AG04450 (cell line): ENCODE data around the gene KANSL3. TPM values are rescaled to one million over a fixed set of nuclear protein-coding genes. Genes with fewer than 3 reads are reported as not detected.

Experiments used
- CTCF ChIA-PET: fragments of 300-600, 350-600 bp; formaldehyde crosslinking; extraction: SDS; loops from one replicate; lab custom pipeline; 2022; ENCODE audit warnings: antibody characterized with exemption, inconsistent platforms; lab: Charles Lee
- POLR2A ChIA-PET: fragments of 350-600 bp; formaldehyde crosslinking; extraction: SDS; loops from one replicate; lab custom pipeline; 2021; ENCODE audit warnings: antibody characterized with exemption, inconsistent platforms; lab: Yijun Ruan, JAX
- DNase-seq: peaks from one replicate; pipeline ENCODE4 v3.0.0-alpha.2; 2011; ENCODE audit warnings: low read depth, low spot score
- H3K27ac ChIP-seq: one replicate; pipeline ENCODE4 v1.5.1; 2012; ENCODE audit warnings: low read depth, low read length, control low read depth
- H3K27me3 ChIP-seq: one replicate; pipeline ENCODE4 v1.6.0; 2012; ENCODE audit warnings: low read length; ENCODE audit not compliant: control insufficient read depth, insufficient read depth
- H3K4me3 ChIP-seq: 2 replicates; pipeline ENCODE4 v1.5.1; 2011; ENCODE audit warnings: mild to moderate bottlenecking, low read depth, low read length, control low read depth
- H3K9me3 ChIP-seq: 2 replicates; pipeline ENCODE4 v1.5.1; 2012; ENCODE audit warnings: low read length; ENCODE audit not compliant: control insufficient read depth, insufficient read depth
- CTCF ChIP-seq: IDR thresholded peaks from 2 replicates; pipeline ENCODE4 v1.5.1; 2011; ENCODE audit warnings: low read depth, low read length, control low read depth, inconsistent platforms
- polyA plus RNA-seq: library from polyadenylated mRNA; depleted of rRNA; stranded (reverse); fragments of >200 nt; gene quantifications from 2 replicates; pipeline ENCODE4 v1.2.3, GENCODE V29; 2011

The KANSL3 gene
- polyA plus RNA-seq, 1 experiment: 17.1 TPM

GRCh38 chr2:96663829-96664228 lies 25.7 kb upstream of the KANSL3 start:
- DNase-seq: no peak
- no peaks in the 10 kb centered on the region for H3K9me3 ChIP-seq
- POLR2A ChIA-PET: interaction anchor here (2.2 kb wide), 1 partner anchor 26 kb away, joined by 21 read pairs; the partner anchor contains the start of gene KANSL3
- H3K27me3 ChIP-seq: no peaks in the 10 kb centered on the region
- no peak for TF ChIP-seq CTCF
- no peak overlapping the region for H3K4me3 ChIP-seq
- H3K27ac ChIP-seq: no peak overlapping the region
- CTCF ChIA-PET: interaction anchor here (1.4 kb wide), 1 partner anchor 110 kb away, joined by 5 read pairs; no protein-coding TSS in a partner anchor

- Histone ChIP-seq H3K27me3 (no peaks in the 10 kb centered on the region), H3K4me3 (no peak overlapping the region), H3K27ac (no peak overlapping the region), H3K9me3 (no peaks in the 10 kb centered on the region)
- TF ChIP-seq CTCF: no peak
- no peak for DNase-seq
- ChIA-PET POLR2A (no interaction called here), CTCF (no interaction called here)
Observed at GRCh38 chr2:96663177-96663576, 25.1 kb upstream of the KANSL3 start.

GRCh38 chr2:96662360-96662759 lies 24.2 kb upstream of the KANSL3 start:
- Histone ChIP-seq H3K4me3 (no peak overlapping the region), H3K27me3 (no peaks in the 10 kb centered on the region), H3K9me3 (no peaks in the 10 kb centered on the region), H3K27ac (no peak overlapping the region)
- POLR2A ChIA-PET: no interaction called here
- CTCF ChIA-PET: no interaction called here
- no peak for TF ChIP-seq CTCF
- no peak for DNase-seq

- no peak for TF ChIP-seq CTCF
- H3K4me3 ChIP-seq: no peak overlapping the region
- CTCF ChIA-PET: no interaction called here
- no peaks in the 10 kb centered on the region for H3K27me3 ChIP-seq
- H3K9me3 ChIP-seq: no peaks in the 10 kb centered on the region
- H3K27ac ChIP-seq: no peak overlapping the region
- DNase-seq: no peak
- POLR2A ChIA-PET: no interaction called here
Observed at GRCh38 chr2:96661324-96661723, 23.2 kb upstream of the KANSL3 start.

DNA sequence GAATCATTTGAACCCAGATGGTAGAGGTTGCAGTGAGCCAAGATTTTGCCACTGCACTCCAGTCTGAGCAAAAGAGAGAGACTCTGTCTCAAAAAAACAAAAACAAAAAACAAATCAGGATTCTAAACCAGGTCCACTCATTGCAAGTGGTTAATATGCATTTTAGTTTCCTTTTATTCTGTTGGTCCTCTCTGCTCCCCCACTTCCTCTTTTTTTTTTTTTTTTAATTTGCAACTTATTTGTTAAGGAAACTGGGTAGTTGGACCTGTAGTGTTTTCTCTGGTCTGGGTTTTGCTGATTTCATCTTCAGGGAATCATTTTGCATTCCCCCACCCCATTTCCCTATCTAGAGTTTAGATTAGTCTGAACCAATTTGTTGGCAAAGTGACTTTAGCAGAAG lies 18.4 kb upstream of the KANSL3 start:
- no peak for TF ChIP-seq CTCF
- Histone ChIP-seq H3K9me3 (no peaks in the 10 kb centered on the region), H3K27ac (no peak overlapping the region), H3K27me3 (no peaks in the 10 kb centered on the region), H3K4me3 (no peak overlapping the region)
- POLR2A ChIA-PET: no interaction called here
- CTCF ChIA-PET: no interaction called here
- no peak for DNase-seq
